EH (cell line): Measurements from ENCODE around the gene LINC00237.

Experiments used
- DNase-seq: peaks from one replicate; pipeline ENCODE4 v3.0.0-alpha.2; 2015; ENCODE audit warnings: low read depth

LINC00237 gene

GRCh38 chr20:21046413-21047070 is 59.6 kb downstream of the LINC00237 start:
- DNase-seq, result no peak
